GM12874 (cell line): ENCODE measurements around the gene PHLPP1.

Experiments
- TF ChIP-seq, protein P1 (sequence below): IDR thresholded peaks from 2 replicates; pipeline ENCODE4 v1.5.1; 2011; ENCODE audit warnings: low read depth, mild to moderate bottlenecking, control low read depth, low read length, moderate library complexity; ENCODE audit not compliant: insufficient read depth

Gene PHLPP1

DNA sequence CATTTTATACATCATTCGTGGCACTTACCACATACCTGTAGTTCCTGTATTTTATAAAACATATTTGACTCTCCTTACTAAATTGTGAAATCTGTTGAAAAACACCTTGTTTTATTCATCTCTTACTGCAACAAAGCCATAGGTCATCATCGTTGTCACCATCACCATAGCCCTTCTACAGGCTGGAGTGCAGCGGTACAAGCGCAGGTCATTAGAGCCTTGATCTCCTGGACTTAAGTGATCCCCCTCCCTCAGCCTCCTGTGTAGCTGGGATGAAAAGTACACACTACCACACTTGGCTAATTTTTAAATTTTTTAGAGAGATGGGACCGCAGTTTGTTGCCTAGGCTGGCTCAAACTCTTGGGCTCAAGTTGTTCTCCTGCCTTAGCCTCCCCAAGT lies 184.2 kb downstream of the PHLPP1 start:
- TF ChIP-seq, protein P1, sequence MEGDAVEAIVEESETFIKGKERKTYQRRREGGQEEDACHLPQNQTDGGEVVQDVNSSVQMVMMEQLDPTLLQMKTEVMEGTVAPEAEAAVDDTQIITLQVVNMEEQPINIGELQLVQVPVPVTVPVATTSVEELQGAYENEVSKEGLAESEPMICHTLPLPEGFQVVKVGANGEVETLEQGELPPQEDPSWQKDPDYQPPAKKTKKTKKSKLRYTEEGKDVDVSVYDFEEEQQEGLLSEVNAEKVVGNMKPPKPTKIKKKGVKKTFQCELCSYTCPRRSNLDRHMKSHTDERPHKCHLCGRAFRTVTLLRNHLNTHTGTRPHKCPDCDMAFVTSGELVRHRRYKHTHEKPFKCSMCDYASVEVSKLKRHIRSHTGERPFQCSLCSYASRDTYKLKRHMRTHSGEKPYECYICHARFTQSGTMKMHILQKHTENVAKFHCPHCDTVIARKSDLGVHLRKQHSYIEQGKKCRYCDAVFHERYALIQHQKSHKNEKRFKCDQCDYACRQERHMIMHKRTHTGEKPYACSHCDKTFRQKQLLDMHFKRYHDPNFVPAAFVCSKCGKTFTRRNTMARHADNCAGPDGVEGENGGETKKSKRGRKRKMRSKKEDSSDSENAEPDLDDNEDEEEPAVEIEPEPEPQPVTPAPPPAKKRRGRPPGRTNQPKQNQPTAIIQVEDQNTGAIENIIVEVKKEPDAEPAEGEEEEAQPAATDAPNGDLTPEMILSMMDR = no peak

DNA sequence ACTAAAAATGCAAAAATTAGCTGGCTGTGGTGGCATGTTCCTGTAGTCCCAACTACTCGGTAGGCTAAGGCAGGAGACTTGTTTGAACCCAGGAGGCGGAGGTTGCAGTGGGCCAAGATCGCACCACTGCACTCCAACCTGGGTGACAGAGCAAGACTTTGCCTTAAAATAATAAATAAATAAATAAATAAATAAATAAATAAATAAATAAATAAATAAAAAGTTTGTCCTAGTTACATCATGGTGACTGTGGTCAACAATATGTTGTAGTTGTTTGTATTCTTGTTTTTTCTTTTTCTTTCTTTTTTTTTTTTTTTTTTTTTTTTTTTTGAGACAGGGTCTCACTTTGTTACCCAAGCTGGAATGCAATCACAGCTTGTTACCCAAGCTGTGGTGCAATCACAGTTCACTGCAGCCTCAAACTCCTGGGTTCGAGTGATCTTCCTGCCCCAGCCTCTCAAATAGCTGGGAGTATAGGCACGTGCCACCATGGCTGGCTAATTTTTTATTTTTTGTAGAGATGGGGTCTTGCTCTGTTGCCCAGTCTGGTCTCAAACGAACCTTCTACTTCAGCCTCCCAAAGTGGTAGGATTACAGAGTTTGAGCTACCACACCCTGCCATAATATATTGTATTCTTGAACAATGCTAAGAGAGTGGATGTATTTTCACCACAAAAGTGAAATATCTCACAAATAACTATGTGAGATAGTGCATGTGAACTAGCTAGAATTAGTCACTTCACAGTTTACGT lies 185.0 kb downstream of the PHLPP1 start:
- TF ChIP-seq, protein P1 = no peak

DNA sequence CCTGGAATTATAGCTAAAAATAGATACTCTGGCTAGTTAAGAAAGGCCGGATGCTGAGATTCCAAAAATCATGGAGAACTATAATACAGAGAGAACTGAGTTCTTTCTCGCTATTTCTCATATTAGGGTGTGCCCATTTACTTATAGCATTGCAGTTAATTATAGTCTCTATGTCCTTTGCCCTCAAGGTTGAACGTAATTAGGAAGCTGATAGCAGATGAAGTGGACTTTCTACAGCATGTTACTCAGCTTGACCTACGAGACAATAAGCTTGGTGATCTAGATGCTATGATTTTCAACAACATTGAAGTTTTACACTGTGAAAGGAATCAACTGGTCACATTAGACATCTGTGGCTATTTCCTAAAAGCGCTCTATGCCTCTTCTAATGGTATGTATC lies 187.4 kb downstream of the PHLPP1 start:
- TF ChIP-seq, protein P1 = no peak

DNA sequence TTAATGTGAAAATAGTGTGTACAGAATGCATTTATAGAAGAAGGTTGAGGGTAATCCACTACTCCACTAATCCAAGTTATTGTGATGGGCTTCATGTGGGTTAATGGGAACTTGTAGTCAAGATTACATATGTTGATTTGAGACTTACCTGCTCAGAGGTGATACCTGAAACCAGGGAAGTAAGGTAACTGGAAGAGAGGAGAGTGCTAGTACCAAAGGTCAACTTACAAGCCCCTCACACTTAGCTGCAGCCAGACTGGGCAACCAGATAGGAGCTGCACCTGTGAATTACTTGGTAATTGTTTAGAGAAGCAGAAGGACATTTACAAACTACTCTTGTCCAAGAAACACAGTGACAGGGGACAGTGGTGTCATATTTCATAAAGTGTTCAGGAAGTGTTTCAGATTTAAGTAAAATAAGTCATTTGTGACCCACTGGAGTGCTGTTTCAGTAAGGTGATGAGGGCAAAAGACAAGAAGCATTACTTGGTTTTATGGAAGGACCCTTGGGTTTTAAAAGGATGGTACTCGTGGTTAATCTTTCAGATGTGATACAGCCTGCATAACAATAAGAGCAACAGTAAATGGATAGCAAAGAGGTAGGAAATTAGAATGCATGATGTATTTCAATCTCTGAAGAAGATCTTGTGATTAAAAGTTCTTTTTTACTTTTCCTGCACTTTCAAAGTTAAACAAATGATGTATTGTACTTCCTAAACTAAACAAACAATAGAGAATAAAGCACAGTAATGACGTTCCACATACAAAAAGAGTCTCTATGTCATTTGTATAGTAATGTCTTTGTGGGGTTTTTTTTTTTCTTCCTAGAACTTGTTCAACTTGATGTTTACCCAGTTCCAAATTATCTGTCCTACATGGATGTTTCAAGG lies 189.3 kb downstream of the PHLPP1 start:
- TF ChIP-seq, protein P1 = no peak

DNA sequence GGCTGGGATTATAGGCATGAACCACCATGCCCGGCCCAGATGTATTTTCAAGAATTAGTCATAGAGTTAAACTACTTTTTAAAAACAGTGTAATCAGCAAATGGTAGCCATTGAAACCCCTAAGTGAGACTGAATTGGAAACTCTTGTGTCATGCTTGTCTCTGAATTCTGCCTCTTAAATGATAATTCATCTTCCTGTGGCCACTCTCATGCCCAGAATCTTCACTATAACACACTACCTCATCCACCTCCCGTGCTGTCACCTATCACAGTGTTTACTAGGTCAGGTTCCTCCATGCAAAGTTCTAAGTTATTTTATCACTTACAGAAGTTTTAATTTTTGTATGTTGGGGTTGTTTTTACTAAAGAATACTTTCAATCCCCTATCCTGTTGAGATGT lies 197.5 kb downstream of the PHLPP1 start:
- TF ChIP-seq, protein P1 = no peak

DNA sequence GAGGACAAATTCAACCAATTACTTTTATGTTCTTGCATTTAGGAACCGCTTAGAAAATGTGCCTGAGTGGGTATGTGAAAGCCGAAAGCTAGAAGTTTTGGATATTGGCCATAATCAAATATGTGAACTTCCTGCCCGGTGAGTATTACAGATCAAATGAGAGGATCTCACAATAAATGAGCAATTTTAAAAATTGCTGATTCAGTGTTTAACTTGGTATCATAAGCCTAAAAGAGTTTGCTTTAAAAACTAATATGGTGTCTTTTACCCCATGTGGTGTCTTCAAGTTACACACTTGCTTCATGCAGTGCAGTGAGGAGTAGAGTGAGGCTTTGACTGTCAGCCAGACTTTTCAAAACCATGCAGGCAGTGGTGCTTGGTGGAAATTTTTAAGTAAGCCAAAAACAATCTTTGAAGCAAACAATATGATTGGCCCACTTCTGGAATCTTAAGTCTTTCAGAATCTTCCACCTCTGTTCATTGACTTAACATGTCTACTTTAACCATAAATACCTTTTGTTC lies 199.6 kb downstream of the PHLPP1 start:
- TF ChIP-seq, protein P1 = no peak

DNA sequence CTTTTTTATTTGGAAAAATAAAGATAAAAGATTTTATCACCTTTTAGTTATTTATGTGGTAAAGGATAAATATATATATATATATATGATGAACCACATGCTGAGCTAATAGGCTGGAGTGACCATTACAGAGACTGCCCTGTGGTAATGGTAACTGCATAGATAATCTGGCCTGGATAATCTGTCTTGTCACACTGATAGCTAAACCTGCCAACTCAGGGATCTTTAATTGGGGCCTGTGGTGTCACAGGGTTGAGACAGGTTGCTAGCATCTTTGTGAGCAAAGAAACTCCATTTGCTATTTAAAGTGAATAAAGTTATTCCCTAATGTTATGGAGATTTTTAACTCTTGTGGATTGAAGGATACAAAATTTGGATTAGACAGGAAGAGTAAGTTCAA lies 203.0 kb downstream of the PHLPP1 start:
- TF ChIP-seq, protein P1 = no peak
